CD4-positive, alpha-beta T cell treated with Interleukin-6 for 4 hours (primary cell): ENCODE data around the gene IGFLR1.
A peak's percentile ranks its signal among the peaks of the same experiment; 100 is the strongest.

Experiments
- DNase-seq: peaks from one replicate; pipeline ENCODE4 v3.0.0-alpha.2; 2020; ENCODE audit warnings: mixed read lengths

Gene IGFLR1

DNA sequence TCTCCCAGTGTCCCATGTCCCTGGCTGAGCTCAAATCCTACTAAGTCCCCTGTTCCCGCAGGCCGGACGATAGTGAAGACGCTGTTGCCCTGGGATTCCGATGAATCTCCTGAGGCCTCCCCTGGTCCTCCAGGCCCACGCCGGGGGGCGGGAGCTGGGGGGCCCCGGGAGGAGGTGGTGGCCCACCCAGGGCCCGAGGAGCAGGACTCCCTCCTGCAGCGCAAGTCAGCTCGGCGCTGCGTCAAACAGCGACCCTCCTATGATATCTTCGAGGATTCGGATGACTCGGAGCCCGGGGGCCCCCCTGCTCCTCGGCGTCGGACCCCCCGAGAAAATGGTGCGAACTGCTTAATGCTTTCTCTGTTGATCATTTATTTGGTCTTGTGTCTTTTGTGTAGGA, 18.6 kb downstream of the IGFLR1 start:
- no peak for DNase-seq

DNA sequence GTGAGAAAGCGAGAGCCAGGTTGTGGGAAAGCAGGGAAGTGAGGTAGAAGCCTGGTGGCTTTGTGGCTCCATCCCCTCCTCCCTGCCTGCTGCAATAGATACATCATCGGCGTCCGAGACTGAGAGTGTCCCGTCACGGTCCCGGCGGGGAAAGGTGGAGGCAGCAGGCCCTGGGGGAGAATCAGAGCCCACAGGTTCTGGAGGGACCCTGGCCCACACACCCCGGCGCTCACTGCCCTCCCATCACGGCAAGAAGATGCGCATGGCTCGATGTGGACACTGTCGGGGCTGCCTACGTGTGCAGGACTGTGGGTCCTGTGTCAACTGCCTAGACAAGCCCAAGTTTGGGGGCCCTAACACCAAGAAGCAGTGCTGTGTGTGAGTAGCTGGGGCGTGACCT, 19.4 kb downstream of the IGFLR1 start:
- no peak for DNase-seq

DNA sequence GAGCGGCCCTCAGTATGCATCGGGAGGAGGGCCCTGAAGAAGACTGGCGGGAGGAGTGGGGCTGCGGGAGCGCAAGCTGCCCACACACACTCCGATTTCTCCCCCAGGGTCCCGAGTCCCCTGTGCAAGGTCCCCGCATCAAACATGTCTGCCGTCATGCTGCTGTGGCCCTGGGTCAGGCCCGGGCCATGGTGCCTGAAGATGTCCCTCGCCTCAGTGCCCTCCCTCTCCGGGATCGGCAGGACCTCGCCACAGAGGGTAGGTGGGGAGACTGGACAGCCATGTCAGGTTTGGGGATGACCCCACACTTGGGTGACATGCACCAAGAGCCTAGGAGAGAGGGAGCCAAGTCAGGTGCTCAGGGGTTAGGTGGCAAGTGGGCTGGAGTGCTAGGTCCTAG, 19.8 kb downstream of the IGFLR1 start:
- DNase-seq, result no peak

DNA sequence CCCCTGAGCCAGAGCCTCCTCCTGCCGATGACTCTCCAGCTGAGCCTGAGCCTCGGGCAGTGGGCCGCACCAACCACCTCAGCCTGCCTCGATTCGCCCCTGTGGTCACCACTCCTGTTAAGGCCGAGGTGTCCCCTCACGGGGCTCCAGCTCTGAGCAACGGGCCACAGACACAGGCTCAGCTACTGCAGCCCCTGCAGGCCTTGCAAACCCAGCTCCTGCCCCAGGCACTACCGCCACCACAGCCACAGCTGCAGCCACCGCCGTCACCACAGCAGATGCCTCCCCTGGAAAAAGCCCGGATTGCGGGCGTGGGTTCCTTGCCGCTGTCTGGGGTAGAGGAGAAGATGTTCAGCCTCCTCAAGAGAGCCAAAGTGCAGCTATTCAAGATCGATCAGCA, 20.9 kb downstream of the IGFLR1 start:
- DNase-seq, result no peak

DNA sequence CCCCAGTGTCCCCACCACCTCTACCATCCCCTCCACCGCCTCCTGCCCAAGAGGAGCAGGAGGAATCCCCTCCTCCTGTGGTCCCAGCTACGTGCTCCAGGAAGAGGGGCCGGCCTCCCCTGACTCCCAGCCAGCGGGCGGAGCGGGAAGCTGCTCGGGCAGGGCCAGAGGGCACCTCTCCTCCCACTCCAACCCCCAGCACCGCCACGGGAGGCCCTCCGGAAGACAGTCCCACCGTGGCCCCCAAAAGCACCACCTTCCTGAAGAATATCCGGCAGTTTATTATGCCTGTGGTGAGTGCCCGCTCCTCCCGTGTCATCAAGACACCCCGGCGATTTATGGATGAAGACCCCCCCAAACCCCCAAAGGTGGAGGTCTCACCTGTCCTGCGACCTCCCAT, 21.6 kb downstream of the IGFLR1 start:
- no peak for DNase-seq

DNA sequence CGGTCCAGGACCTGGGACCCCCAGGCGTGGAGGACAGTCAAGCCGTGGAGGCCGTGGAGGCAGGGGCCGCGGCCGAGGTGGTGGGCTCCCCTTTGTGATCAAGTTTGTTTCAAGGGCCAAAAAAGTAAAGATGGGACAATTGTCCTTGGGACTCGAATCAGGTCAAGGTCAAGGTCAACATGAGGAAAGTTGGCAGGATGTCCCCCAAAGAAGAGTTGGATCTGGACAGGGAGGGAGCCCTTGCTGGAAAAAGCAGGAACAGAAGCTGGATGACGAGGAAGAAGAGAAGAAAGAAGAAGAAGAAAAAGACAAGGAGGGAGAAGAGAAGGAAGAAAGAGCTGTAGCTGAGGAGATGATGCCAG, 22.1 kb downstream of the IGFLR1 start:
- DNase-seq, result no peak

DNA sequence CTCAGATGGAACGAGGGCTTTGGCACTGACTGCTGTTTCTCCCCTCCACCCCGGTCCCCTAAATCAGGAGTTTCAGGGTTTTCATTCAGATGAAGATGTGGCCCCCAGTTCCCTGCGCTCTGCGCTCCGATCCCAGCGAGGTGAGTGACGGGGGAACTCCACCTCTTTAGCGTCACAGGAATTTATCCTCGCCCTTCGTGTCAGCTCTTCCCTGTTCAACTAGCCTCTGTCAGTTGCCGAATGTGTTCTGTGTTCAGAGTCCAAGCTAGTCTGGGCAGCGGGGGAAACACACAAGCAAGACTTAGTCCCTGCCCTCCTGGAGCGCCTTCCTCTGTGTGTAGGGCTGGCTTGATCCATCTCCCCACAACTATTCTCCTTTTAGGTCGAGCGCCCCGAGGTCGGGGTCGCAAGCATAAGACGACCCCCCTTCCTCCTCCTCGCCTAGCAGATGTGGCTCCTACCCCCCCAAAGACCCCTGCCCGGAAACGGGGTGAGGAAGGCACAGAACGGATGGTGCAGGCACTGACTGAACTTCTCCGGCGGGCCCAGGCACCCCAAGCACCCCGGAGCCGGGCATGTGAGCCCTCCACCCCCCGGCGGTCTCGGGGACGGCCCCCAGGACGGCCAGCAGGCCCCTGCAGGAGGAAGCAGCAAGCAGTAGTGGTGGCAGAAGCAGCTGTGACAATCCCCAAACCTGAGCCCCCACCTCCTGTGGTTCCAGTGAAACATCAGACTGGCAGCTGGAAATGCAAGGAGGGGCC, 22.7 kb downstream of the IGFLR1 start:
- no peak for DNase-seq

DNA sequence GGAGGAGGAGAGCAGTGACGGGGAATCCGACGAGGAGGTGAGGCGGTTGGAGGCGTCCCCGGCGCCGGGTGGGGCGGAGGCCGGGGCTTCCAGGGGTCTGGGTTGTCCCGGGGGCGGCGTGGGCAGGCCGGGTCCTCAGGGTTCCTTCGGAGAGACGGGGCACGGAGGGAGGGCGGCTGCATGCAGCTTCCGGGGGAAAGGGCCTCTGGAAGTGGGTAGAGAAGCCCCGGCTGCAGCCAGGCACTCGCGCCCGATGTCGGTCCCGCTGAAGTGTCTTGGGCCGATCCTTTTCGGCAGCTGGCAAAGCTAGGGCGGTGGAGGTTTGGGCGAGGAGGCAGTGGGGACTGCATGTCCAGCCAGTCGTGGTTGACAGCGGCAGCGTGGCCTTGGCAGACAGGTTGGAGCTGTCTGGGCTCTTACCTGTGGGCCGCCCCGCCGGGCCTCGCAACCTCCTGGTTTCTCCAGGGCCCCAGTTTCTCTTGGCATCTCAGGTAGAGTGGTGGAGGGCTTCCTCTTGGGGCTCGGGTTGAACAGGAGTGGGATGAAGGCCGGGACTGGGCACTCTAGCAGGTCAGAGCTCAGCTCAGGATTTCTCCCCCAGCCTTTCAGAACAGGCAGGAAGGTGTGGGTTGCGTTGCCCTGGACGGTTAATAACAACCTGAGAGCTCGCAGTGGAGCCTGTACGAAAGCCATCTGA, 23.8 kb downstream of the IGFLR1 start:
- DNase-seq, result peak; percentile 60

DNA sequence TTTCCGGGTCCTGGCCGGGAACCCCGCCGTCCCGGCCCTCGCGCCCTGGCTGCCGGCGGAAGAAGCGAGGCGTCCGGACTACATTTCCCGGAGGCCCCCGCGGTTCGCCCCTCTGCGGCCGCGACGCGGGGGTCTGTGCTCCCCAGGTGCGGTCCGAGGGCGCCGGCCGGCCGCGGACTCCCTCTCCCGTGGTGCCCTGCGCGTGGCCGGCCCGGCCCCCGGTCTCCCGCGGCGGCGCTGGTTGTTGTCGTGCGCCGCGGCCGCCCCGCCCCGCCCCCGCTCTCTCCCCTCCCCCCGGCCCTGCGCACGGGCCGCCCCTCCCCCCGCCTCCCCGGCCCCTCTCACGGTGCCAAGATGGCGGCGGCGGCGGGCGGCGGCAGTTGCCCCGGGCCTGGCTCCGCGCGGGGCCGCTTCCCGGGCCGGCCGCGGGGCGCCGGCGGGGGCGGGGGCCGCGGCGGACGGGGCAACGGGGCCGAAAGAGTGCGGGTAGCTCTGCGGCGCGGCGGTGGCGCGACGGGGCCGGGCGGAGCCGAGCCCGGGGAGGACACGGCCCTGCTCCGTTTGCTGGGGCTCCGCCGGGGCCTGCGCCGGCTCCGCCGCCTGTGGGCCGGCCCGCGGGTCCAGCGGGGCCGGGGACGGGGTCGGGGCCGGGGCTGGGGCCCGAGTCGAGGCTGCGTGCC, 24.4 kb downstream of the IGFLR1 start, which contains the start of gene KMT2B:
KMT2B (plus strand) TSS at position 339 of the 680 bp plus-strand sequence; CDS start at position 355, 16 bp downstream.
- DNase-seq, result no peak

DNA sequence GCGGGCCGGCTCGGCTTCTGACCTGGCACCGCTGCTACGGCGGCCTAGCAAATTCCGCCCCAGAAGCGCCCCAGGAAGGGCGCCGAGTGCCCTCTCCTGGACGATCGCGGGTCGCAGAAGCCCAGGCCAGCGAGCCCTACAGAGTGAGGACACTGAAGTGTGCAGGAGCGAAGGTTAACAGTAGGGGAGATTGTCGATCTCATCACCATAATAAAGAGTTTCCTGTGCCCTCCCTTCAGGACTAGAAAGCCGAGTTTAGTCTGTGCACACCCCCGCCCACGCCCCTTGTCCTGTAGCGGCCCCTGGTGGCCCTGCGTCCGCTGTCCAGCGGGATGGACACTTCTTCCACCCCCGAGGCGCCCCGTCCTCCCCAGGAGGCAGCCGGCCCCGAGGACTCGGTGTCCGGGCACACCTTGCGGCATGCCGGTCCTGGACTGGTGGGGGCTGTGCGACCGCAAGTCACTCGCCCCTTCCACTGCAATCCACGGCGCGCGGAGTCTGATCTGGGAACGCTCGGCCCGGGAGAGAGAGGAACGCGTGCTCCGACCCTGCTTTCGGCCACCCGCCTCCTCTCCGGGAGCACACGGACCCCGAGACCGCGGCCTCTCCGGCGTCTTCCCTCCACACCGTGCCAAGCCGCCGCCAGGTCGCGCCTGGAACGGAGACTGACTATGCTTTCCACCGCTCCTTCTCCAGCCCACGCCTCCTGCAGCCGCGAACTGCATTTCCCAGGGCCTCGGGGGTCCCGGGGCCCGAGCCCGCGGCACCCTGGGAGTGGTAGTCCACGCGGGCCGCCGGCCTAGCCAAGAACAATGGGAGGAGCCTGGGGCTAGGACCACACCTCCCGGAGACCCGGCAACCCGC, 25.2 kb downstream of the IGFLR1 start:
- DNase-seq, result peak; percentile 99

DNA sequence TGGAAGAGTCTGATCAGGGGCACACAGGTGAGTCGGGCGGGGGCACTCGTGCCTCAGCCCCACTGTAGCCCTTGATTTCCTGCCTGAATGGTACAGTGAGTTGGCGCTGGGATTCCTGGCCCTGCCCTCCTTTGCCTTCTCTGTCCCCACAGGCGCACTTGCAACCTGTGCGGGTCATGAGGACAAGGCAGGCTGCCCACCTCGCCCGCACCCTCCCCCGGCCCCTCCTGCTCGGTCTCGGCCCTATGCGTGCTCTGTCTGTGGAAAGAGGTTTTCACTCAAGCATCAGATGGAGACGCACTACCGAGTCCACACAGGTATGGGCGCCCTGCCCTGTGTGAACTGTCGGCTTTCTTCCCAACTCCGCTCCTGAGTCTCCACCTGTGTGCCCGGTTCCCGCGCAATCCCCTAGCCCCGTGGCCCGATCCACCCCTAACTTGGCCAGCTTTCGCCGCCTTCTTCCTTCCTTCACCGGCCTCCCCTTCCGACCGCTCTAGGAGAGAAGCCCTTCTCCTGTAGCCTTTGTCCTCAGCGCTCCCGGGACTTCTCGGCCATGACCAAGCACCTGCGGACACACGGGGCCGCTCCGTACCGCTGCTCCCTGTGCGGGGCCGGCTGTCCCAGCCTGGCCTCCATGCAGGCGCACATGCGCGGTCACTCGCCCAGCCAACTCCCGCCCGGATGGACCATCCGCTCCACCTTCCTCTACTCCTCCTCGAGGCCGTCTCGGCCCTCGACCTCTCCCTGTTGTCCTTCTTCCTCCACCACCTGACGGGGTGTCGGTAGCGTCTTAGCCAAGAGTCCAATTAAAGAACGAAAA, 26.1 kb downstream of the IGFLR1 start:
- peak; percentile 26 for DNase-seq

DNA sequence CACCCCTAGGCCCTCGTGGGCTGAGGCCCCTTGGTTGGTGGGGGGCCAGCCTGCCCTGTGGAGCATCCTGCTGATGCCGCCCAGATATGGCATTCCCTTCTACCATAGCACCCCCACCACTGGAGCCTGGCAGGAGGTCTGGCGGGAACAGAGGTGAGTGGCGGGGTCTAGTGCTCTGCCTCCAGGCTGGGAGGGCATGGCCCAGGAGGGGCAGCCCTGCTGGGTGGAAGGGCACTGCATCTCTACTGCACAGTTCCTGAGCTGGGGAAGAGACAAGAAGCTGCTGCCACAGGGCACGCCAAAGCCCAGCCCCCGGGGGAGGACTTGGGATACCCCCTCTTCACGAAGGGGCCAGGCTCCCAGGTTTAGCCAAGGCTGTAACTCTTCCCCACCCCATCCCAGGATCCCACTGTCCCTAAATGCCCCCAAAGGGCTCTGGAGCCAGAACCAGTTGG, 26.9 kb downstream of the IGFLR1 start:
- DNase-seq, result no peak

DNA sequence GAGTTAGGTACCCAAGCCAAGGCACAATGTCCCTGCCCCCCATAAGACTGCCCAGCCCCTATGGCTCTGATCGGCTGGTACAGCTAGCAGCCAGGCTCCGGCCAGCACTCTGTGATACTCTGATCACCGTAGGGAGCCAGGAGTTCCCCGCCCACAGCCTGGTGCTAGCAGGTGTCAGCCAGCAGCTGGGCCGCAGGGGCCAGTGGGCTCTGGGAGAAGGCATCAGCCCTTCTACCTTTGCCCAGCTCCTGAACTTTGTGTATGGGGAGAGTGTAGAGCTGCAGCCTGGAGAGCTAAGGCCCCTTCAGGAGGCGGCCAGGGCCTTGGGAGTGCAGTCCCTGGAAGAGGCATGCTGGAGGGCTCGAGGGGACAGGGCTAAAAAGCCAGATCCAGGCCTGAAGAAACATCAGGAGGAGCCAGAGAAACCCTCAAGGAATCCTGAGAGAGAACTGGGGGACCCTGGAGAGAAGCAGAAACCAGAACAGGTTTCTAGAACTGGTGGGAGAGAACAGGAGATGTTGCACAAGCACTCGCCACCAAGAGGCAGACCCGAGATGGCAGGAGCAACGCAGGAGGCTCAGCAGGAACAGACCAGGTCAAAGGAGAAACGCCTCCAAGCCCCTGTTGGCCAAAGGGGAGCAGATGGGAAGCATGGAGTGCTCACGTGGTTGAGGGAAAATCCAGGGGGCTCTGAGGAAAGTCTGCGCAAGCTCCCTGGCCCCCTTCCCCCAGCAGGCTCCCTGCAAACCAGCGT, 27.5 kb downstream of the IGFLR1 start:
- no peak for DNase-seq

DNA sequence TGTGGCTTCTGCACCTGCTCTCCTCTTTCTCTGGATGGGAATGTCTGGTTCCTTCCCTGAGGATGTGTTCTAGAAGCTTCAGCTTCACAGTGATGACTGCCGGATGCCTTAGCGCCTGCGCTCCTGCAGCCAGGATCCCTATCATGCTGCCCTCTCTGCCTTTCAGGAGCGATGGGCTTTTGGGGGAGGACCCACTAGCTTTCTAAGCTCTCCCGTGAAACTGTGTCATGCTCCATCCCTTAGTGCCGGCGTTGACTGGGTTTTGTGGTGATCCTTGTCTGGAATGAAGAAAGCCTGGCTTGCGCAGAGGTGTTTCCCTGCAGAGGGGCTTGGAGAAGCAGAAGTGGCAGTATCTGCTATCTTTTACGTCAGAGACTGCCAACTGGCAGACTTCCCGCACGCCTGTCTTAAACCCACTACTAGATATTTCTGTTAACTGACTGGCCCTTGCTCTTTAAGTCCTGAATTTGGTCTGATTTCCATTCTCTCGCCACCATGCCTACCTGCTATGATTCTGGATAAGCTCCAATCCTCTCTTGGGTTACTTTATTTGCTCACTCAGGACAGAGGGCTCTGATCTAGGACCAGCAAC, 28.3 kb downstream of the IGFLR1 start:
- DNase-seq, result no peak

DNA sequence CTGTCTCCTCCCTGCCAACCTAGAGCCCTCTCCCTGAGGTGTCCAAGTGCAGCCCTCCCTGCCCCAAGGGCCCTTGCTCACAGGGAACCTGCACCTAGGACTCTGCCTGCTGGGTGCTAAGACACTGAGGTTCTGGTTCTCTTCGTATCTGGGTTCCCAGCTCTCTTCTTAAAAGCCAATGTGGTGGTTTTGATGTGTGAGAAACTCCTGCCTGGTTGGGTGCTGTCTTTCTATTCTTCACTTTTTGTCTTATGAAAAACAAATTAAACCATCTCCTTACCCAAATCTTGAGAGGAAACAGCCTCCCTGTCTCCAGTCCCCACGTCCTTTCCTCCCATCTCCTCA, 28.8 kb downstream of the IGFLR1 start:
- DNase-seq, result no peak

DNA sequence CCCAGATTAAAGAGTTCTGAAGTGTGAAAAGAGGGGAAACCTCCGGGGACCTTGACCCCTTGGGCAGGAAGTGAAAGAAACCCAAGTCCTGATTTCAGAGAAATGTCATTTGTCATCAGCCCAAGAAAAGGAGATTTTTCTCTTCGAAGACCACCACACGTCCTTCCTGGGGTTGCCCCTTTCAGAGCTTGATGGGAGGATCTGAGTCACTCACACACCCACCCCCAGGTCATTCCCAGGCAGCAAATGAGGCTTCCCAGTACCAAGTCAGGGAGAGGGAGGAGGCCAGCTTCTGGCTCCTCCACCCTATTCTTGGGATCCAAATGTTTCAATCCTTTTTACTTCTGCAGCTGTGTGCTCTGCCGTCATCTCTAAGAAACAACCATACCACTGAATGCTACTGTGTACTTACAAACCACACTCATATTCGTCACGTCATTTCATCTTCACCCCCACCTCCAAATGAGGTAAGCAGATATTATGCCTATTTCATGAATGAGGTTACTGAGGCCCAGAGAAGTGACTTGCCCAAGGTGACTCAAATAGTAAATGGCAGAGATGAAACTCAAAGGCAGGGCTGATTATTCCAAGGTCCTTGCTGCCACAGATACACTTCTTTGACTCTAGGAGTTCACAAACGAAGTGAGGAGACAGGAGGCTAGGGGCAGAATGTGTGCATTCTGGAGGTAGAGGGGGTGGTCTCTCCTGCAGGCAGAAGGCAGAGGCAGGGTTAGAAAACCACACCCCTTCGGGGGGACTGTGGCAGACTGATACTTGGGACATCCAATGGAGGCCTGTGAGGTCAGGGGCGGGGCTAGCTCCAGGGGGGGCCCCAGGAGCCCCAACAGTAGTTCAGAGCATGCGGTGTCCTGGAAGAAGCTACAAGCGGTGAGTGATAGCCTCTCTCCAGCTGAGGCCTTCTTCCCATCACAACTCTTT, 29.4 kb downstream of the IGFLR1 start:
- DNase-seq, result peak; percentile 24

DNA sequence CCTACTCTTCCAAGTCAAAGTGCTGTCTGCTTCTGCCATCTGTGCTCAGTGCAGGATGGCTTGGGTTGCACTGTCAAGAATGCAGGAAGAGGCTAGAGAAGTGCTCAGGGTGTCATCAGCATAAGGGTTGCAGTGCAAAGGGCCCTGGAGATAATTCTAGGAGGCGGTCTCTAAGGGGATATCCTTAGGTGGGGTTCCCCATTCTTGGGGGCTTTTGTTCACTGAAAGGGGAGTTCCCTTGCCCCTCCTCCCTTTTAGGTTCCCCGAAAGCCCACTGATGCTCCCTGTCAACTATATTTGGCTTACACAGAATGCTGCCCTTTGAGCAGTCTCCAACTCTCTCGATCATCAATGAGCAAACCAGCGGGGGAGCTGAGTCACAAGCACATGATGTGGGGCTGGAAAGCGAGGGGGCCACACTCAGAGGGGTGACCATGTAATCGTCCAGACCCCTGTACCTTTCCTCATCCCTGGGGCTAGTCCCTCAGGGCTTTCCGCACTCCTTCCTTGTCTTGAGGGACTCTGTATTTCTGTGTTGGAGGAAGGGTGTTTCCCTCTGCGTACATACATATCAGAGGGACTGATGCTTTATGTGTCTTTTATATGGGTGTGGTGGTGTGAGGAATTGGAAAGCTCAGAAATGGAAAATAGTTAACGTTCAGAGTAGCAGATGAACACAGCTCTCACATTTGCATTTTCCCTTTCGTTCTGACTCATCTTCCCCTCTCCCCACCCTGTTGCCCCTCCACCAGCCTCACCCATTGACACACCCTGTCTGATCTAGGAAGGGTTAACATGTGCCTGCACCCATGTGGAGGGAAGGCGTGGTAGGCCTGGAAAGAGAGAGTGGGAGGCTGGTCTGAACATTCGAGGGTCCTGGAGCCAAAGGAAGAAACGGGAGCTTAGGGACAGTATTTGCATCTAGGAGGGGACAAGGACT, 31.2 kb downstream of the IGFLR1 start:
- DNase-seq, result no peak

DNA sequence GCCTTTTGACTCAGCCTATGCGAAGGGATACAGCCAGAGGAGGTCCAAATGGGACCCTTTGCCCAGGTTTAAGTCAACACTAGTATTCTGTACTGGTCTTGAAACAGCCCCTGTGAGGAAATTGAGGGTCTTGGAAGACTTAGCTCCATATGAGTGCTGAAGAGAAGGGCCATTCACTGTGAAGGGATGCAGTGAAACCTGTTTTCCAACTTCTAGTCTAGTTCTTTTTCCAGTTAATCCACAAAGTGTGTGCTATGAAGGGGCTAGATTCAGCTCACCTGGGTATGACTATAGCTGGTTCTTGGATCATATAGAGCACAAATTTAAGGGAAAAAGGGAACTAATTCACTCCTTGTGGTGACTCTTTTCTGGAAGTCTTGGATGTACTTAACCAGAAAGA, 33.9 kb downstream of the IGFLR1 start:
- no peak for DNase-seq

DNA sequence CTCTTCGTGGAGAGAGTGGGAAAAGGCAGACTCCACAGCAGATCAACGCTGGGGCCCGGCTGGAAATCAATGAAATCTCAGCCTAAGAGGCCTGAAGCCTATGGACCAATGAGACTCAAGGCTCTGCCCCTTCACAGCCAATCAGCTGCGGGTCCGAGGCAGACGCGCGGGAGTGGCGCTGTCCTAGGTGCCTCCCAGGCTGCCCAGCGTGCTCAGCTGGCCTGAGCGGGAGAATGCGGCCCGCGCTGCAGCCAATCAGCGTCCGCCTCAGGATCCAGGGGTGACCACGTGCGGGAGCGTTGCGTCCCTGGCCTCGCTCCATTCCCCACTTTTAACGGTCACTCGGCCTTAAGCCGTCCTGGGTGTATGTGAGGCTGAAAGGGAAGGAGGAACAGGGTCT, 38.0 kb downstream of the IGFLR1 start, which contains the start of gene ZBTB32:
ZBTB32 (plus strand) TSS at position 341 of the 400 bp plus-strand sequence. CDS start 10,069 bp downstream, outside the sequence.
- DNase-seq, result no peak
